ENCODE data around the gene MALRD1. TPM values are rescaled to one million over a fixed set of nuclear protein-coding genes. Genes with fewer than 3 reads are reported as not detected.

The MALRD1 gene
- total RNA-seq, 1 experiment from 2014 or later = 8.2 TPM

- Mint-ChIP-seq H3K4me1 (ENCODE audit: low read depth, unreplicated experiment) (no peaks in the 10 kb centered on the region), H3K27ac (ENCODE audit: unreplicated experiment) (no peak overlapping the region), H3K4me3 (ENCODE audit: unreplicated experiment) (no peak overlapping the region), H3K9me3 (ENCODE audit: unreplicated experiment) (no peaks in the 10 kb centered on the region), H3K27me3 (ENCODE audit: insufficient read depth, unreplicated experiment) (no peaks in the 10 kb centered on the region), H3K36me3 (ENCODE audit: insufficient read depth, unreplicated experiment) (no peaks in the 10 kb centered on the region)
- TF ChIP-seq CTCF (IDR thresholded peaks at IDR 0.05; ENCODE audit: insufficient read depth in 1 of 2, low read depth in 1 of 2, low read length in 1 of 2, severe bottlenecking in 1 of 2, unreplicated experiment in 1 of 2) = no peak
- no peak for DNase-seq
- H3K4me1 ChIP-seq = no peaks in the 10 kb centered on the region
- BruUV-seq (replicated peaks) = no TSS peak
- POLR2A ChIA-PET = no interaction called here
- intact Hi-C loops (cut with micrococcal nuclease; ENCODE audit: unreplicated experiment) = no loop called here
- CTCF ChIA-PET = no interaction called here
- no peaks in the 10 kb centered on the region for H3K9me3 ChIP-seq
- no peak overlapping the region for H3K4me3 ChIP-seq (ENCODE audit: low read depth, low read length)
- no peaks in the 10 kb centered on the region for H3K27me3 ChIP-seq (replicated peaks; ENCODE audit: control insufficient read depth, insufficient read depth, low read length)
- H3K36me3 ChIP-seq (ENCODE audit: control insufficient read depth, insufficient read depth, low read length) = no peaks in the 10 kb centered on the region
Measured at GRCh38 chr10:19498393-19499290, 450.0 kb downstream of the MALRD1 start.

DNA sequence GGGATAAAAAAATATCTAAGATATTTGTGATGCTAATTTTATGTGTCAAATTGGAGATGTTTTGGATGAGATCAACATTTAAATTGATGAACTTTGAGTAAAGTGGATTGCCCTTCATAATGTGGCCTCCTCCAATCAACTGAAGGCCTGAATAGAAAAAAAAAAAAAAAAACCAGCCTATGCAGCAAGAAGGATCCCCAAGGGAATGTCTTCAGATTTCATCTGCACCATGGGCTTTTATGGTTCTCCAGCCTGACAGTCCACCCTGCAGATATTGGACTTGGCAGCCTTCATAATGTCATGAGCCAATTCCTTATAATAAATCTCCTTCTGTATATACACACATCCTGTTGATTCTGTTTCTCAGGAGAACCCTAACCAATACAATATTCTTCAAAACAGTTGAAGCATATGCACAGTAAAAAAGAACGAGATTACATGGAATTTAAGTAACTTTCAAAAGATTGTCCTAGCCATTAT is 450.7 kb downstream of the MALRD1 start:
- no peaks in the 10 kb centered on the region for H3K36me3 Mint-ChIP-seq (ENCODE audit: insufficient read depth, unreplicated experiment)
- no peak overlapping the region for H3K4me3 ChIP-seq (ENCODE audit: low read depth, low read length)
- BruUV-seq (replicated peaks) = no TSS peak
- no peaks in the 10 kb centered on the region for H3K27me3 ChIP-seq (replicated peaks; ENCODE audit: control insufficient read depth, insufficient read depth, low read length)
- H3K4me1 Mint-ChIP-seq (ENCODE audit: low read depth, unreplicated experiment) = no peaks in the 10 kb centered on the region
- no peak overlapping the region for H3K4me3 Mint-ChIP-seq (ENCODE audit: unreplicated experiment)
- no peaks in the 10 kb centered on the region for H3K4me1 ChIP-seq
- TF ChIP-seq CTCF (IDR thresholded peaks at IDR 0.05; ENCODE audit: insufficient read depth in 1 of 2, low read depth in 1 of 2, low read length in 1 of 2, severe bottlenecking in 1 of 2, unreplicated experiment in 1 of 2) = no peak
- no peaks in the 10 kb centered on the region for H3K27me3 Mint-ChIP-seq (ENCODE audit: insufficient read depth, unreplicated experiment)
- POLR2A ChIA-PET = no interaction called here
- DNase-seq = no peak
- CTCF ChIA-PET = no interaction called here
- H3K9me3 ChIP-seq = no peaks in the 10 kb centered on the region
- intact Hi-C loops (cut with micrococcal nuclease; ENCODE audit: unreplicated experiment) = no loop called here
- H3K36me3 ChIP-seq (ENCODE audit: control insufficient read depth, insufficient read depth, low read length) = no peaks in the 10 kb centered on the region
- no peak overlapping the region for H3K27ac Mint-ChIP-seq (ENCODE audit: unreplicated experiment)
- H3K9me3 Mint-ChIP-seq (ENCODE audit: unreplicated experiment) = no peaks in the 10 kb centered on the region

- Histone ChIP-seq H3K4me3 (ENCODE audit: low read depth, low read length) (no peak overlapping the region), H3K27me3 (replicated peaks; ENCODE audit: control insufficient read depth, insufficient read depth, low read length) (no peaks in the 10 kb centered on the region), H3K4me1 (no peaks in the 10 kb centered on the region), H3K36me3 (ENCODE audit: control insufficient read depth, insufficient read depth, low read length) (no peaks in the 10 kb centered on the region), H3K9me3 (no peaks in the 10 kb centered on the region)
- CTCF ChIA-PET = no interaction called here
- H3K36me3 Mint-ChIP-seq (ENCODE audit: insufficient read depth, unreplicated experiment) = no peaks in the 10 kb centered on the region
- TF ChIP-seq CTCF (IDR thresholded peaks at IDR 0.05; ENCODE audit: insufficient read depth in 1 of 2, low read depth in 1 of 2, low read length in 1 of 2, severe bottlenecking in 1 of 2, unreplicated experiment in 1 of 2) = no peak
- no peak overlapping the region for H3K4me3 Mint-ChIP-seq (ENCODE audit: unreplicated experiment)
- no peak overlapping the region for H3K27ac Mint-ChIP-seq (ENCODE audit: unreplicated experiment)
- no peaks in the 10 kb centered on the region for H3K4me1 Mint-ChIP-seq (ENCODE audit: low read depth, unreplicated experiment)
- intact Hi-C loops (cut with micrococcal nuclease; ENCODE audit: unreplicated experiment) = no loop called here
- no peak for DNase-seq
- H3K27me3 Mint-ChIP-seq (ENCODE audit: insufficient read depth, unreplicated experiment) = no peaks in the 10 kb centered on the region
- BruUV-seq (replicated peaks) = no TSS peak
- H3K9me3 Mint-ChIP-seq (ENCODE audit: unreplicated experiment) = no peaks in the 10 kb centered on the region
- POLR2A ChIA-PET = no interaction called here
Measured at GRCh38 chr10:19500959-19501358, 452.4 kb downstream of the MALRD1 start.
